Choroid plexus epithelial cell (primary cell): ENCODE results near the gene DCTN4.

ENCODE experiments used
- DNase-seq: peaks from one replicate; pipeline ENCODE4 v3.0.0-alpha.2; 2010; ENCODE audit warnings: low read depth
- H3K4me3 ChIP-seq: 2 replicates; pipeline ENCODE4 v1.5.1; 2011; ENCODE audit warnings: low read depth, mild to moderate bottlenecking, control low read depth, low read length, moderate library complexity
- TF ChIP-seq, protein P1 (sequence below): conservative IDR thresholded peaks from 2 replicates; pipeline ENCODE4 v1.5.1; 2011; ENCODE audit warnings: low read depth, mild to moderate bottlenecking, control low read depth, inconsistent platforms, low read length, moderate library complexity

The DCTN4 gene

DNA sequence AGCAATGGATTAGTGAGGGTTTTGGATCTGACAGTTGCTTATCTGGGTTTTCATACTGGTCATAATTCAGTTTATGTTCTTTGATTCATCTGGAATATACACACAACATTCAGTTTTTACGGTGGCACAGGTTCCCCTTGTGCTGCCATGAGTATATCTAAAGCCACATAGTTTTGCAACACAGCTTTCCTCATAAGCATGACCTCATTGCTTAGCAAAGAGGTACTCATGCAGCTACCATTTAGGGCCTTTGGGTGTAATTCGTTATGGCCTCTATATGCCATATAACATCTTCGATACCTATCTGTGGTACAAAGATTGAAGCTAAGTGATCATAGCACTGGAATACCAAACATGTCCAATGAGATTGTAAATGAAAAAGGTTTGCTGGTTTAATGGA, 55.1 kb downstream of the DCTN4 start:
- DNase-seq: peak; percentile 13
- H3K4me3 ChIP-seq: no peak overlapping the region
- TF ChIP-seq, protein P1, sequence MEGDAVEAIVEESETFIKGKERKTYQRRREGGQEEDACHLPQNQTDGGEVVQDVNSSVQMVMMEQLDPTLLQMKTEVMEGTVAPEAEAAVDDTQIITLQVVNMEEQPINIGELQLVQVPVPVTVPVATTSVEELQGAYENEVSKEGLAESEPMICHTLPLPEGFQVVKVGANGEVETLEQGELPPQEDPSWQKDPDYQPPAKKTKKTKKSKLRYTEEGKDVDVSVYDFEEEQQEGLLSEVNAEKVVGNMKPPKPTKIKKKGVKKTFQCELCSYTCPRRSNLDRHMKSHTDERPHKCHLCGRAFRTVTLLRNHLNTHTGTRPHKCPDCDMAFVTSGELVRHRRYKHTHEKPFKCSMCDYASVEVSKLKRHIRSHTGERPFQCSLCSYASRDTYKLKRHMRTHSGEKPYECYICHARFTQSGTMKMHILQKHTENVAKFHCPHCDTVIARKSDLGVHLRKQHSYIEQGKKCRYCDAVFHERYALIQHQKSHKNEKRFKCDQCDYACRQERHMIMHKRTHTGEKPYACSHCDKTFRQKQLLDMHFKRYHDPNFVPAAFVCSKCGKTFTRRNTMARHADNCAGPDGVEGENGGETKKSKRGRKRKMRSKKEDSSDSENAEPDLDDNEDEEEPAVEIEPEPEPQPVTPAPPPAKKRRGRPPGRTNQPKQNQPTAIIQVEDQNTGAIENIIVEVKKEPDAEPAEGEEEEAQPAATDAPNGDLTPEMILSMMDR: no peak

DNA sequence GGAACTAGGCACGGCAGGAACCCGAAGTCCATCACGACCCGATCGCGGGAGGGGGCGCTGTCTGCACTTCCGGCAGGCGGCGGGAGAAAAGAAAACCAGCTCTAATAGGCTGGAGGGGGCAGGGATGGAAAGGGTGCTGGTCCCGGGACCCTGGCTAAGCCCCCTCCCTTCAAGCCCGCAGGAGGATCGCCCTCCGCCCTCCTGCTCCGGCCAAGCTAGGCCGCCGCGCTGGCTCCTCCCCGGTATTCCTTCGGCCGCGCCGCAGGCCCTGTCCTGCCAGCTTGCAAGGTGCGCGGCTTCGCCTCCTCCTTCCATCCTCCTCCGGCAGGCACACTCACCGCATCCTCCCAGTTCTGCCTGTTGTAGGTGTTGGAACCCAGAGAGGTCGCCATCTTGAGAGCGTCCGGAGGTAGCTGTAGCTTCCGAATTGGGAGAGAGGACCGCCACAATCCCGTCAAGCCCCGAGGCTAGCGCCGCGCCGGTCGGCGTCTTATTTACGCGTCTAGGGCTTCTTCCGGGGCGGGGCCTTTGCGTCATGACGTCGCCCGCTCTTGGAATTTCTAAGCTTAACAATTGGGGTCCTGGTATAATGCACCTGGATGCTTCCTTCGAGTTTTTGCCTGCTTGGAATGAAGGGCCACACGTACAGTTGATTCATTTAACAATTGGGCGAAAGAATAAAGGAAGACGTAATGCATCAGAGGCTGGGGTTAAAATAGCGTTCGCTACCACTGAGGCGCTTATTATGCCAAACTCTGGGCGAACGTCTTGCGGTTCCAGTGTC, 58.0 kb downstream of the DCTN4 start, which contains the start of gene RBM22:
RBM22 (minus strand) TSS at position 469 of the 784 bp plus-strand sequence; CDS start at position 392, 77 bp downstream.
- TF ChIP-seq, protein P1: peak; percentile 76
- peak; percentile 90 for DNase-seq
- H3K4me3 ChIP-seq: peak within 1 kb of the TSS; percentile 100

DNA sequence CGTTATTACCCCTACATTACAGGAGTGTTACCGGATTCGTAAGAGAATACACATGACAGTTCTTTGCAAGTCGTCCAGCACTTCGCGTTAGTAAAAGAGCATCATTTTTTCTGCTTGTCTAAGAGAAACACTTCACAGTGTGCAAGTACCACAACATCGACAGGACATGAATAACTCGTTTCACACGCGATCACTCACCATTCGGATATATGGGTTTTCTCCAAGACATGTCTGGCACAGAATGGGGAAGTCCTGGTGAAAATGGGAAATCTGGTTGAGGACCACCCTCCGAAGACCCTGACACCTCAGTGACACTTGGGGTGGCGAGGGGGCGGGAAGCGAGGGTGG, 58.6 kb downstream of the DCTN4 start:
- peak overlapping the region; percentile 100 for H3K4me3 ChIP-seq
- TF ChIP-seq, protein P1: no peak
- no peak for DNase-seq

DNA sequence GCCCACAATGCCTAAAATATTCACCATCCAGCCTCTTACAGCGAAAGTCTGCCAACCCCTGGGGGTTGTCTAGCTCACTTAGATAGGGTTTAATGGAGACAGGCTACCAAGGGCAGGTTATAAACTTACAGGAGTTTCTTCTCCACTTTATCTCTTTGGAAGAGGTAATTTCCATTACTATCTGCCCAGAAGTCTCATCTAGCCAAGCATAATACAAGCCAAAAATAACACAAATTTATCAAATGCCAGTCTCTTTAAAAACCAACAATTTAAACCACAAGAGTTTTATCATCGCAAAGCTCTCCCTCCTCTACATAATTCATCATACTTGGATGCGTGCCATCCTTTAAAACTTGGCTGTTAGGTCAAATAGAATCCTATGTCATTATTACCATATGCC, 64.2 kb downstream of the DCTN4 start:
- H3K4me3 ChIP-seq: no peak overlapping the region
- TF ChIP-seq, protein P1: no peak
- DNase-seq: peak; percentile 53

DNA sequence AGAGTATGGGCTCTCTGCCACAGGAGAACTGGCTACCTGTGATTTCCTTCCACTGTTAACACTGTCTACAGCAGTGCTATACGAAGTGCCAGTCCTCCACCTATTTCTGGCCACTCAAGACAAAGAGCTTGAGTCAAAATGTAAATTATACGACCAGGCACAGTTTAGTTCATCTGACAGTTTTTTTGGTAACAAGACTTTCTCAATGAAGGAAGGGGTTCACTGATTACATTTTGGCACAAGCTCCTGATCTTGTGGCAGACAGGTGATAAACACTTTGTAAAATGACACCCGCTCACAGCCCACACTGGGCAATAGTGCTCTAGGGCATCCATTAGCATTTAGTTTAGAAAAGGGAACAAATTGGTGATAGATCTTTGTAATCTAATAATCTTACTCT, 66.5 kb downstream of the DCTN4 start:
- TF ChIP-seq, protein P1: no peak
- DNase-seq: no peak
- H3K4me3 ChIP-seq: no peak overlapping the region

DNA sequence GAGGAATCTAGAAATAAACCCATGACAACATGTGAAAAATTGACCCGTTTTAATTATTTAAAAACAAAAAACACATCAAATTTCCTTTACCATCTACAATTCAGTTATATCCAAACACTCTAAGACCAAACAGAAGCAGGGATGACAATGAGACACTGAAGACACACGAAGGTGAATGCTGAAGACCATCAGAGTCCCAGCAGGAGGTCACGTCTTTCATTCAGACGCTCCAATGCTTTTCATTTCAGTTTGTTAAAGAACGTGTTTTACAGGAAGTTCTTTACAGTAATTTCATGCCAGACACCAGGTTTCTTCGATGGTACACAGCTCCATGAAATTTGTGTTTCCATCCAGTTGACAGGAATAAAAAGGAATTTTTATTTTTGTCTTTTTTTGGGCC, 68.1 kb downstream of the DCTN4 start:
- H3K4me3 ChIP-seq: no peak overlapping the region
- DNase-seq: no peak
- TF ChIP-seq, protein P1: no peak

DNA sequence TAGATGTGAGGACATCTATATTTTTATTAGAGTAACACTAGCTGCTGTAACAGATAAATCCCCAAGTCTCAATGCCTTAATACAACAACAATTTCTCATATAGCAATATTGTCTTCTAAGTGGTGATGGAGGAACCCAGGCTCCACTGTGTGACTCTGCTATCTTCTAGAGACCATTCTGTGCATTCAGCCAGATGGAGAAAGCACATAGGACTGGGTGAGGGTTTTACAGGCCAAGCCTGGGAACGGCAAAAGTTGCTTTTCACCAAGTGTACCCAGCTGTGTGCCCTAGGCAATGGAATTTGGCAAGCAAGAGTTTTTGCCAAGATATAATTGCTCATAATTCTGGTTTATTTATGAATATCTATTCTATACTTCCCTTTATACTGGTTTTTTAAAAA, 69.7 kb downstream of the DCTN4 start:
- TF ChIP-seq, protein P1: no peak
- no peak for DNase-seq
- no peak overlapping the region for H3K4me3 ChIP-seq
